Ovary (tissue), 9 donors: ENCODE results near the gene RERE. TPM values are rescaled to one million over a fixed set of nuclear protein-coding genes. Genes with fewer than 3 reads are reported as not detected.

ENCODE experiments used
- DNase-seq, 5 donors: peaks; one replicate each; pipeline ENCODE4 v3.0.0-alpha.2; 2019 to 2020
- H3K27ac ChIP-seq, 2 donors: fragments of 200-600 bp; one replicate each; pipeline versions ENCODE4 v1.5.1 to v1.8.0; 2019 to 2022
- H3K27me3 ChIP-seq: fragments of 200-600 bp; one replicate; pipeline ENCODE4 v1.8.0; 2022
- H3K36me3 ChIP-seq: fragments of 200-600 bp; sonication (generic); one replicate; pipeline ENCODE4 v1.5.1; 2019
- H3K4me1 ChIP-seq: one replicate; pipeline ENCODE4 v1.8.1; 2013; ENCODE audit warnings: mild to moderate bottlenecking, moderate library complexity; ENCODE audit not compliant: insufficient read depth
- H3K4me3 ChIP-seq: fragments of 200-600 bp; sonication (generic); one replicate; pipeline ENCODE4 v1.5.1; 2017
- H3K9me3 ChIP-seq, 2 donors: fragments of 200-600 bp in 1 of 2; sonication (generic) in 1 of 2; one replicate each; pipeline versions ENCODE4 v1.5.1 to v1.8.1; 2013 to 2019; ENCODE audit warnings: mild to moderate bottlenecking in 1 of 2, moderate library complexity in 1 of 2
- CTCF ChIP-seq, 3 donors: fragments of 450-650 bp in 2 of 3; fragments of 200-600 bp in 1 of 3; IDR thresholded peaks; one replicate each; pipeline versions ENCODE4 v1.5.1 to v1.8.0; 2016 to 2022; ENCODE audit warnings: antibody characterized with exemption in 3 of 3, mild to moderate bottlenecking in 1 of 3
- EP300 ChIP-seq: sonication (generic); formaldehyde crosslinking; IDR thresholded peaks from one replicate; pipeline ENCODE4 v1.6.1; 2017; ENCODE audit warnings: antibody characterized with exemption
- POLR2A ChIP-seq: fragments of 450-650 bp; IDR thresholded peaks from one replicate; pipeline ENCODE4 v1.6.1; 2017; ENCODE audit warnings: antibody characterized with exemption, mild to moderate bottlenecking, moderate library complexity
- WGBS, 3 donors: extraction: QIAGEN DNeasy Blood & Tissue Kit in 1 of 3; methylation state at CpG; one replicate each; pipeline versions ENCODE4 v1.1.5 to v1.1.7; 2013 to 2017; 5-methylcytosine and 5-hydroxymethylcytosine counted together
- intact Hi-C, 4 donors: fragments of 100-400 bp; cut with DNase I; formaldehyde crosslinking; loops; one replicate each; pipeline versions ENCODE4 v1.11.0 to v1.15.1; 2022 to 2023
- polyA plus RNA-seq, 2 donors: library from polyadenylated mRNA; stranded (reverse); fragments of 200-250 nt in 1 of 2; fragments of 350-450 nt in 1 of 2; fragmentation: Illumina TruSeq in 1 of 2; extraction: RNeasy Lipid Tissue Mini Kit (QIAGEN cat#74804) in 1 of 2; gene quantifications; one replicate each; pipeline ENCODE4 v1.2.3, GENCODE V29; 2013 to 2014
- total RNA-seq, 7 donors: library from RNA; depleted of rRNA in 2 of 7; stranded (reverse); fragments of >200 nt in 2 of 7; fragmentation: NEBNext Ultra II Directional in 3 of 7; extraction: Animal tissue kit (Norgen Biotek cat#: 25700) in 3 of 7; gene quantifications; one replicate each; pipeline versions ENCODE4 v1.1.0 to v1.2.4, GENCODE V29; 2016 to 2023
- donor health status: DM: no; HTN: no; CAD: no; lungs with moderate emphysema.
- donor health status: DM: no; HTN: no; CAD: no.
- donor health status: Bipolar disorder and iron deficiency.
- donor health status: DM: yes; HTN: yes; CAD: no.
- donor health status: DM: no; HTN: no; CAD: no.
- donor health status: DM: yes; HTN: yes; CAD: no.

Gene RERE
- total and polyA plus RNA-seq, 9 donors = 36.7 to 119 (median 114) TPM

- intact Hi-C loops = loop anchor here (5.0 to 10.0 kb wide), 6 partner anchors 103 to 165 kb away; no protein-coding TSS in a partner anchor
- Histone ChIP-seq H3K9me3 (no peaks in the 10 kb centered on the region), H3K4me3 (no peak overlapping the region), H3K4me1 (peaks cover 14% of the 10 kb centered on the region), H3K27me3 (no peaks in the 10 kb centered on the region), H3K27ac (no peak overlapping the region), H3K36me3 (no peaks in the 10 kb centered on the region)
- no peak for TF ChIP-seq EP300
- TF ChIP-seq CTCF (IDR thresholded peaks at IDR 0.05) = no peak
- TF ChIP-seq POLR2A = no peak
- no peak for DNase-seq
- WGBS, 3 donors = 94 to 100% (median 95%) methylated on average over 2 of the region's 2 CpGs
These were observed 255.2 kb downstream of the RERE start for GRCh38 chr1:8562222-8562621.

- no peaks in the 10 kb centered on the region for H3K36me3 ChIP-seq
- H3K9me3 ChIP-seq = no peaks in the 10 kb centered on the region
- H3K4me3 ChIP-seq = no peak overlapping the region
- TF ChIP-seq POLR2A = no peak
- TF ChIP-seq CTCF (IDR thresholded peaks at IDR 0.05) = peak; percentile 53 to 95 (median 94)
- TF ChIP-seq EP300 = no peak
- H3K4me1 ChIP-seq = peaks cover 17% of the 10 kb centered on the region
- H3K27me3 ChIP-seq = no peaks in the 10 kb centered on the region
- WGBS, 3 donors = 36 to 41% (median 38%) methylated on average over 2 of the region's 2 CpGs
- no peak overlapping the region for H3K27ac ChIP-seq
- intact Hi-C loops = loop anchor here (5.0 to 10.0 kb wide), 6 partner anchors 104 to 166 kb away; no protein-coding TSS in a partner anchor
- peak in 1 of 5 donors; percentile 36 for DNase-seq
These were observed 256.6 kb downstream of the RERE start for GRCh38 chr1:8560611-8561544.

GRCh38 chr1:8560035-8560434 lies 257.4 kb downstream of the RERE start:
- H3K27ac ChIP-seq = no peak overlapping the region
- WGBS, 3 donors = 89 to 92% (median 90%) methylated on average over 4 of the region's 4 CpGs
- H3K27me3 ChIP-seq = no peaks in the 10 kb centered on the region
- H3K9me3 ChIP-seq = no peaks in the 10 kb centered on the region
- no peak for DNase-seq
- intact Hi-C loops = loop anchor here (5.0 to 10.0 kb wide), 6 partner anchors 105 to 167 kb away; no protein-coding TSS in a partner anchor
- peaks cover 18% of the 10 kb centered on the region for H3K4me1 ChIP-seq
- no peak overlapping the region for H3K4me3 ChIP-seq
- H3K36me3 ChIP-seq = no peaks in the 10 kb centered on the region
- no peak for TF ChIP-seq POLR2A
- no peak for TF ChIP-seq CTCF (IDR thresholded peaks at IDR 0.05)
- no peak for TF ChIP-seq EP300

GRCh38 chr1:8555582-8555981 lies 261.9 kb downstream of the RERE start:
- H3K4me1 ChIP-seq = peaks cover 13% of the 10 kb centered on the region
- H3K27ac ChIP-seq = peak overlapping the region in 1 of 2 donors; percentile 26
- H3K27me3 ChIP-seq = no peaks in the 10 kb centered on the region
- no peaks in the 10 kb centered on the region for H3K36me3 ChIP-seq
- no peak overlapping the region for H3K4me3 ChIP-seq
- TF ChIP-seq POLR2A = no peak
- no peaks in the 10 kb centered on the region for H3K9me3 ChIP-seq
- intact Hi-C loops = no loop called here
- no peak for DNase-seq
